Astrocyte (in vitro differentiated cells and primary cell): ENCODE results near the gene MMP28. TPM values are rescaled to one million over a fixed set of nuclear protein-coding genes. Genes with fewer than 3 reads are reported as not detected.
A peak's percentile ranks its signal among the peaks of the same experiment; 100 is the strongest.

Source experiments
- DNase-seq: peaks from one replicate; pipeline ENCODE4 v3.0.0-alpha.2; 2010; ENCODE audit warnings: low read depth
- FAIRE-seq: peaks from 2 replicates; lab custom pipeline; 2011; peaks lifted over from hg19 to GRCh38; lab: Jason Lieb, UNC
- H2AFZ ChIP-seq: 2 replicates; pipeline ENCODE4 v1.6.0; 2012; ENCODE audit warnings: low read depth, low read length, inconsistent platforms
- H3K27ac ChIP-seq: 2 replicates; pipeline ENCODE4 v1.5.1; 2011; ENCODE audit warnings: low read depth, low read length, inconsistent platforms
- H3K27me3 ChIP-seq: 2 replicates; pipeline ENCODE4 v1.6.0; 2011; ENCODE audit warnings: low read length, inconsistent platforms; ENCODE audit not compliant: insufficient read depth
- H3K36me3 ChIP-seq: 2 replicates; pipeline ENCODE4 v1.5.1; 2011; ENCODE audit warnings: low read length, inconsistent platforms; ENCODE audit not compliant: insufficient read depth
- H3K4me1 ChIP-seq: 2 replicates; pipeline ENCODE4 v1.5.1; 2011; ENCODE audit warnings: low read length, inconsistent platforms; ENCODE audit not compliant: insufficient read depth
- H3K4me2 ChIP-seq: 2 replicates; pipeline ENCODE4 v1.6.0; 2012; ENCODE audit warnings: low read length, inconsistent platforms
- H3K4me3 ChIP-seq: 2 replicates; pipeline ENCODE4 v1.5.1; 2011; ENCODE audit warnings: low read depth, mild to moderate bottlenecking, low read length, inconsistent platforms; ENCODE audit not compliant: insufficient read depth
- H3K79me2 ChIP-seq: 2 replicates; pipeline ENCODE4 v1.6.0; 2012; ENCODE audit warnings: mild to moderate bottlenecking, low read length, inconsistent platforms; ENCODE audit not compliant: insufficient read depth
- H3K9ac ChIP-seq: 2 replicates; pipeline ENCODE4 v1.6.0; 2012; ENCODE audit warnings: mild to moderate bottlenecking, low read length, inconsistent platforms
- H3K9me3 ChIP-seq: 2 replicates; pipeline ENCODE4 v1.5.1; 2012; ENCODE audit warnings: low read depth, mild to moderate bottlenecking, low read length, inconsistent platforms; ENCODE audit not compliant: insufficient read depth
- H4K20me1 ChIP-seq: 2 replicates; pipeline ENCODE4 v1.6.0; 2012; ENCODE audit warnings: low read length, inconsistent platforms; ENCODE audit not compliant: insufficient read depth
- H3K27ac Mint-ChIP-seq: one replicate; pipeline ENCODE4 v1.8.0; 2021; ENCODE audit warnings: mild to moderate bottlenecking, mixed read lengths; ENCODE audit not compliant: unreplicated experiment
- H3K27me3 Mint-ChIP-seq: one replicate; pipeline ENCODE4 v1.8.0; 2021; ENCODE audit warnings: low read depth, mixed read lengths; ENCODE audit not compliant: unreplicated experiment
- H3K36me3 Mint-ChIP-seq: one replicate; pipeline ENCODE4 v1.8.0; 2021; ENCODE audit warnings: low read depth, mixed read lengths; ENCODE audit not compliant: unreplicated experiment
- H3K4me1 Mint-ChIP-seq: one replicate; pipeline ENCODE4 v1.8.0; 2021; ENCODE audit warnings: low read depth, mixed read lengths; ENCODE audit not compliant: unreplicated experiment
- H3K4me3 Mint-ChIP-seq: one replicate; pipeline ENCODE4 v1.8.0; 2021; ENCODE audit warnings: mild to moderate bottlenecking, moderate library complexity, mixed read lengths; ENCODE audit not compliant: unreplicated experiment
- H3K9me3 Mint-ChIP-seq: one replicate; pipeline ENCODE4 v1.8.0; 2021; ENCODE audit warnings: mild to moderate bottlenecking, mixed read lengths; ENCODE audit not compliant: unreplicated experiment
- CTCF ChIP-seq: IDR thresholded peaks from 2 replicates; pipeline ENCODE4 v1.5.1; 2011; ENCODE audit warnings: low read depth, mild to moderate bottlenecking, inconsistent platforms, low read length, moderate library complexity; ENCODE audit not compliant: insufficient read depth
- EZH2 ChIP-seq: IDR thresholded peaks from 2 replicates; pipeline ENCODE4 v1.6.1; 2012; ENCODE audit warnings: mild to moderate bottlenecking, low read length, inconsistent platforms; ENCODE audit not compliant: insufficient read depth
- total RNA-seq: library from RNA; stranded (reverse); gene quantifications from 2 replicates; pipeline ENCODE4 v1.2.1, GENCODE V29; 2021

MMP28 gene
- total RNA-seq, 1 donor from 2014 or later = 1.2 TPM

GRCh38 chr17:35726127-35726952, 69.1 kb downstream of the MMP28 start:
- Histone ChIP-seq H3K79me2 (no peaks in the 10 kb centered on the region), H3K9ac (peak overlapping the region; percentile 14), H3K4me3 (no peak overlapping the region), H4K20me1 (peaks cover 35% of the 10 kb centered on the region), H3K27me3 (no peaks in the 10 kb centered on the region), H3K4me2 (peak overlapping the region; percentile 49), H3K4me1 (peaks cover 29% of the 10 kb centered on the region), H3K27ac (peak overlapping the region; percentile 4), H3K36me3 (peaks cover 29% of the 10 kb centered on the region), H2AFZ (no peak overlapping the region), H3K9me3 (no peaks in the 10 kb centered on the region)
- no peak overlapping the region for H3K4me3 Mint-ChIP-seq
- H3K9me3 Mint-ChIP-seq = no peaks in the 10 kb centered on the region
- peaks cover 36% of the 10 kb centered on the region for H3K4me1 Mint-ChIP-seq
- no peak overlapping the region for H3K27ac Mint-ChIP-seq
- H3K27me3 Mint-ChIP-seq = no peaks in the 10 kb centered on the region
- H3K36me3 Mint-ChIP-seq = peaks cover 14% of the 10 kb centered on the region
- TF ChIP-seq CTCF (no peak), EZH2 (no peak)
- FAIRE-seq (no peak), DNase-seq (peak; percentile 62)

GRCh38 chr17:35725802-35726126, 69.7 kb downstream of the MMP28 start:
- peaks cover 34% of the 10 kb centered on the region for H4K20me1 ChIP-seq
- H2AFZ ChIP-seq = no peak overlapping the region
- peak overlapping the region; percentile 14 for H3K9ac ChIP-seq
- peak overlapping the region; percentile 30 for H3K27ac Mint-ChIP-seq
- no peak for TF ChIP-seq EZH2
- no peak for TF ChIP-seq CTCF
- no peaks in the 10 kb centered on the region for H3K79me2 ChIP-seq
- peaks cover 14% of the 10 kb centered on the region for H3K36me3 Mint-ChIP-seq
- no peak overlapping the region for H3K27ac ChIP-seq
- H3K36me3 ChIP-seq = peaks cover 29% of the 10 kb centered on the region
- H3K9me3 ChIP-seq = no peaks in the 10 kb centered on the region
- H3K4me1 Mint-ChIP-seq = peaks cover 32% of the 10 kb centered on the region
- H3K9me3 Mint-ChIP-seq = no peaks in the 10 kb centered on the region
- H3K4me3 Mint-ChIP-seq = no peak overlapping the region
- DNase-seq = no peak
- no peak overlapping the region for H3K4me3 ChIP-seq
- peaks cover 24% of the 10 kb centered on the region for H3K4me1 ChIP-seq
- H3K27me3 Mint-ChIP-seq = no peaks in the 10 kb centered on the region
- H3K4me2 ChIP-seq = no peak overlapping the region
- no peak for FAIRE-seq
- H3K27me3 ChIP-seq = no peaks in the 10 kb centered on the region

DNA sequence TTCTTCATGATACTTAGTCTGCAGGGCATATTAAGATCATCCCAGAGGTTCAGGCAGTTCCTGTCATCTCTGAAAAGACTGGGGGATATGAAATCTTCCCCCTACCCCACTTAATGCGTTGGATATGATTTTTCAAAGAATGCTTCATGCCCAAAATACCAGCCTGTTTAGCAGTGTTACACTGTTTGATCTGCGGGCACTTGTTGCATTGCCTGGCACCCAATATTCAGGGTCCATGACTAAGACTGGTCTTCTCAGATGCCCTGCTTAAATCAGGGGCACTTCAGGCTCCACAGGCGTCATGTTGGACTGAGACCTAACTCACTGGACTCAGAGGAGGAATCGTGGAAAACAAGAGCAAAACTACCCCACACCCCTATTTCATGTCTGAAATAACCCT, 70.4 kb downstream of the MMP28 start:
- Mint-ChIP-seq H3K27me3 (no peaks in the 10 kb centered on the region), H3K4me1 (peaks cover 27% of the 10 kb centered on the region), H3K36me3 (peaks cover 11% of the 10 kb centered on the region), H3K9me3 (no peaks in the 10 kb centered on the region), H3K4me3 (no peak overlapping the region), H3K27ac (no peak overlapping the region)
- Histone ChIP-seq H3K9me3 (no peaks in the 10 kb centered on the region), H3K4me2 (no peak overlapping the region), H3K27ac (no peak overlapping the region), H2AFZ (no peak overlapping the region), H3K4me1 (peaks cover 20% of the 10 kb centered on the region), H3K27me3 (no peaks in the 10 kb centered on the region), H3K36me3 (peaks cover 29% of the 10 kb centered on the region), H4K20me1 (peaks cover 32% of the 10 kb centered on the region), H3K9ac (no peak overlapping the region), H3K79me2 (no peaks in the 10 kb centered on the region), H3K4me3 (no peak overlapping the region)
- TF ChIP-seq EZH2 = no peak
- TF ChIP-seq CTCF = no peak
- DNase-seq (no peak), FAIRE-seq (no peak)
